ENCODE results near the gene FAT1.

GRCh38 chr4:186551849-186552248 lies 171.8 kb downstream of the FAT1 start:
- TF ChIP-seq ZNF263 (CRISPR knock-in tag; IDR thresholded peaks at IDR 0.05; ENCODE audit: borderline replicate concordance), result no peak
- TF ChIP-seq NFYB (IDR thresholded peaks at IDR 0.05; ENCODE audit: extremely low read depth, insufficient read length), result no peak
